SK-N-SH (cell line): ENCODE measurements around the gene FANCI. TPM values are rescaled to one million over a fixed set of nuclear protein-coding genes. Genes with fewer than 3 reads are reported as not detected.
"Not testable (repeated sequence)": the region's sequence is repeated elsewhere in the genome, so short reads cannot be mapped to it uniquely, and the experiment has no call there.

Experiments
- CTCF ChIA-PET: fragments of 300-600, 350-600 bp; formaldehyde crosslinking; extraction: SDS; loops from one replicate; lab custom pipeline; 2021; lab: Yijun Ruan, JAX
- POLR2A ChIA-PET: fragments of 350-600 bp; sonication (Branson Sonifier 250); formaldehyde crosslinking; extraction: SDS; loops from one replicate; lab custom pipeline; 2020; ENCODE audit warnings: antibody characterized with exemption, inconsistent platforms; lab: Yijun Ruan, JAX
- DNase-seq: peaks from one replicate; pipeline ENCODE4 v3.0.0; 2012
- H2AFZ ChIP-seq: fragments of 200-600 bp; sonication (generic); 2 replicates; pipeline ENCODE4 v1.8.1; 2016; ENCODE audit warnings: antibody characterized with exemption, mild to moderate bottlenecking, low read depth
- H3F3A ChIP-seq: fragments of 200-600 bp; sonication (generic); replicated peaks from 2 replicates; pipeline ENCODE3; 2016; ENCODE audit warnings: antibody characterized with exemption, mild to moderate bottlenecking; ENCODE audit not compliant: insufficient read depth
- H3K27ac ChIP-seq, 2 experiments: fragments of 200-500 bp in 1 of 2; fragments of 200-600 bp in 1 of 2; sonication (Bioruptor generic) in 1 of 2; sonication (generic), shearing (Covaris generic) in 1 of 2; 2 replicates each; pipeline versions ENCODE4 v1.5.1 to v1.6.1; 2014 to 2016; ENCODE audit warnings: low read depth in 2 of 2, inconsistent platforms in 1 of 2, low read length in 1 of 2, mild to moderate bottlenecking in 1 of 2, mixed read lengths in 1 of 2
- H3K27me3 ChIP-seq: fragments of 200-600 bp; sonication (generic), shearing (Covaris generic); 2 replicates; pipeline ENCODE4 v1.6.1; 2016; ENCODE audit warnings: mixed run types; ENCODE audit not compliant: insufficient read depth
- H3K36me3 ChIP-seq, 2 experiments: fragments of 200-500 bp in 1 of 2; fragments of 200-600 bp in 1 of 2; sonication (Bioruptor generic) in 1 of 2; sonication (generic) in 1 of 2; replicated peaks in 1 of 2; 2 replicates each; pipeline versions ENCODE3 to v1.5.1; 2014 to 2016; ENCODE audit warnings: low read length in 1 of 2, mild to moderate bottlenecking in 1 of 2; ENCODE audit not compliant: insufficient read depth in 2 of 2, control insufficient read depth in 1 of 2
- H3K4me1 ChIP-seq, 2 experiments: fragments of 200-500 bp in 1 of 2; fragments of 200-600 bp in 1 of 2; sonication (Bioruptor generic) in 1 of 2; sonication (generic), shearing (Covaris generic) in 1 of 2; 2 replicates each; pipeline versions ENCODE4 v1.5.1 to v1.6.1; 2014 to 2016; ENCODE audit warnings: low read depth in 1 of 2, low read length in 1 of 2, mixed run types in 1 of 2; ENCODE audit not compliant: insufficient read depth in 2 of 2, control insufficient read depth in 1 of 2
- H3K4me2 ChIP-seq: fragments of 200-600 bp; sonication (generic), shearing (Covaris generic); 2 replicates; pipeline ENCODE4 v1.6.1; 2017; ENCODE audit warnings: mixed run types
- H3K4me3 ChIP-seq, 2 experiments: fragments of 200-500 bp in 1 of 2; fragments of 200-600 bp in 1 of 2; sonication (Bioruptor generic) in 1 of 2; sonication (generic), shearing (Covaris generic) in 1 of 2; 2 replicates each; pipeline versions ENCODE4 v1.5.1 to v1.8.1; 2014 to 2016; ENCODE audit warnings: low read depth in 2 of 2, inconsistent platforms in 1 of 2, low read length in 1 of 2, mild to moderate bottlenecking in 1 of 2, mixed read lengths in 1 of 2, moderate library complexity in 1 of 2
- H3K79me2 ChIP-seq: fragments of 200-600 bp; sonication (generic); 2 replicates; pipeline ENCODE4 v1.8.1; 2017; ENCODE audit warnings: mild to moderate bottlenecking; ENCODE audit not compliant: insufficient read depth
- H3K9ac ChIP-seq: fragments of 200-600 bp; sonication (generic); 2 replicates; pipeline ENCODE4 v1.6.1; 2017; ENCODE audit warnings: mixed run types
- H3K9me2 ChIP-seq: fragments of 200-600 bp; sonication (generic); 2 replicates; pipeline ENCODE4 v1.6.1; 2017; ENCODE audit warnings: mixed run types
- H3K9me3 ChIP-seq: fragments of 200-600 bp; sonication (generic); 2 replicates; pipeline ENCODE4 v1.6.1; 2017; ENCODE audit warnings: mixed run types, mild to moderate bottlenecking, moderate library complexity
- H4K20me1 ChIP-seq: fragments of 200-600 bp; sonication (generic); 2 replicates; pipeline ENCODE4 v1.6.1; 2017; ENCODE audit warnings: mild to moderate bottlenecking, mixed run types; ENCODE audit not compliant: insufficient read depth
- EP300 ChIP-seq, 2 experiments: IDR thresholded peaks; 2 replicates each; pipeline versions ENCODE4 v1.4.0 to v1.6.1; 2012; ENCODE audit warnings: borderline replicate concordance in 1 of 2, low read depth in 1 of 2, low read length in 1 of 2
- EZH2phosphoT487 ChIP-seq: fragments of 200-600 bp; sonication (generic); IDR thresholded peaks from 2 replicates; pipeline ENCODE4 v1.6.1; 2017; ENCODE audit warnings: low read depth, mixed run types, mild to moderate bottlenecking, antibody characterized with exemption, moderate library complexity, borderline replicate concordance
- GABPA ChIP-seq: IDR thresholded peaks from 2 replicates; pipeline ENCODE4 v1.4.0; 2012; ENCODE audit warnings: low read depth, mild to moderate bottlenecking
- JUND ChIP-seq: IDR thresholded peaks from 2 replicates; pipeline ENCODE4 v1.4.0; 2012
- MEF2A ChIP-seq: IDR thresholded peaks from 2 replicates; pipeline ENCODE4 v1.4.0; 2012; ENCODE audit warnings: low read depth, borderline replicate concordance
- NRF1 ChIP-seq: IDR thresholded peaks from 2 replicates; pipeline ENCODE4 v1.6.1; 2012; ENCODE audit warnings: low read depth, mild to moderate bottlenecking, low read length
- SIN3A ChIP-seq: IDR thresholded peaks from 2 replicates; pipeline ENCODE4 v1.6.1; 2012; ENCODE audit warnings: low read depth, mild to moderate bottlenecking, low read length, moderate library complexity, borderline replicate concordance
- SMC3 ChIP-seq: IDR thresholded peaks from 2 replicates; pipeline ENCODE4 v1.6.1; 2012; ENCODE audit warnings: low read depth, low read length, improper control_type of control experiment
- TAF1 ChIP-seq: IDR thresholded peaks from 2 replicates; pipeline ENCODE4 v1.6.1; 2012; ENCODE audit warnings: low read depth, mild to moderate bottlenecking, low read length, moderate library complexity, borderline replicate concordance
- USF2 ChIP-seq: fragments of 150-350 bp; IDR thresholded peaks from 2 replicates; pipeline ENCODE4 v1.6.1; 2017; ENCODE audit warnings: antibody characterized with exemption, low read length, low read depth, borderline replicate concordance
- WGBS: methylation state at CpG from one replicate; pipeline ENCODE4 v1.1.6; 2017; ENCODE audit warnings: low lambda C conversion rate; 5-methylcytosine and 5-hydroxymethylcytosine counted together
- polyA plus RNA-seq, 3 experiments: library from polyadenylated mRNA; depleted of rRNA; stranded (reverse); fragments of >200 nt; gene quantifications; 2 replicates each; pipeline ENCODE4 v1.2.3, GENCODE V29; 2012

Gene FANCI
- polyA plus RNA-seq, 1 of the 3 experiments (the other 2 are of a cell fraction) = 13.2 TPM

GRCh38 chr15:89231832-89232231 is 11.9 kb upstream of the FANCI start:
- H3K27ac ChIP-seq = no peak overlapping the region
- no peak overlapping the region for H2AFZ ChIP-seq
- H3F3A ChIP-seq = no peaks in the 10 kb centered on the region
- ChIA-PET POLR2A (no interaction called here), CTCF (interaction anchor here (1.0 kb wide), 1 partner anchor 175 kb away, joined by 3 read pairs; no protein-coding TSS in a partner anchor)
- no peaks in the 10 kb centered on the region for H4K20me1 ChIP-seq
- H3K4me3 ChIP-seq = no peak overlapping the region
- DNase-seq = no peak
- TF ChIP-seq SIN3A (no peak), JUND (no peak), NRF1 (no peak), MEF2A (no peak), GABPA (no peak), SMC3 (no peak), EP300 (IDR thresholded peaks at IDR 0.05; ENCODE audit: borderline replicate concordance in 1 of 2, low read depth in 1 of 2, low read length in 1 of 2) (no peak), EZH2phosphoT487 (no peak), TAF1 (no peak), USF2 (no peak)
- H3K9ac ChIP-seq = no peak overlapping the region
- no peaks in the 10 kb centered on the region for H3K9me3 ChIP-seq
- peaks cover 11% of the 10 kb centered on the region; the same call in 1 of the 2 replicates for H3K27me3 ChIP-seq
- no peaks in the 10 kb centered on the region for H3K9me2 ChIP-seq
- no peaks in the 10 kb centered on the region for H3K36me3 ChIP-seq
- H3K79me2 ChIP-seq = no peaks in the 10 kb centered on the region
- no peak overlapping the region for H3K4me2 ChIP-seq
- H3K4me1 ChIP-seq = no peaks in the 10 kb centered on the region

- H3K4me2 ChIP-seq, DNase-seq, H3K27me3 ChIP-seq, H3K36me3 ChIP-seq, H4K20me1 ChIP-seq, H3K9me3 ChIP-seq, H3K9me2 ChIP-seq, H2AFZ ChIP-seq, H3F3A ChIP-seq, H3K27ac ChIP-seq, POLR2A ChIA-PET, H3K9ac ChIP-seq, H3K79me2 ChIP-seq, H3K4me3 ChIP-seq: not testable (repeated sequence)
- WGBS = 71% methylated on average over 12 of the region's 12 CpGs
- peaks cover 4 to 10% of the 10 kb centered on the region in 2 experiments; a peak in 3 of 4 replicates for H3K4me1 ChIP-seq
- CTCF ChIA-PET = interaction anchor here (2.5 kb wide), 1 partner anchor 33 kb away, joined by 14 read pairs; no protein-coding TSS in a partner anchor
Observed at GRCh38 chr15:89239883-89240810, 3.6 kb upstream of the FANCI start.
